ENCODE results near the gene CHMP2B.
"Not testable (repeated sequence)": the region's sequence is repeated elsewhere in the genome, so short reads cannot be mapped to it uniquely, and the experiment has no call there.

The CHMP2B gene

DNA sequence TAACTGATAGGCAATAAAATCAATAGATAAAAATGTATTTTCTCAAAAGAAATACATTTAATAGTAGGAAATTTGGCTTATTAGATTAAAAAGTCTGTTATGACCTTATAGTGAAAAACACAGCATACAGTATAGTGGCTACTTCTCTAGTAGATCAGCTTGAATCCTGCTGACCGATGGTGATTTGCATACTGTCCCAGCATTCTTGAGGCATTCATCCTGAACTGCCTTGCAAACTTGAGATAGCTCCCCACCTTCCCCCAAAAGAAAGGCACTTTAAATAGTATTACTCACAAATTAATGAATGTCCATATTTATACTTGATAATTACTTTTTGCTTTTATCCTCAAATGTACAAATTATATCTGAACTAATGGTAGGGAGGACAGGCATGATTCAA lies 6.7 kb downstream of the CHMP2B start:
- no peak for DNase-seq (ENCODE audit: low read depth)

DNA sequence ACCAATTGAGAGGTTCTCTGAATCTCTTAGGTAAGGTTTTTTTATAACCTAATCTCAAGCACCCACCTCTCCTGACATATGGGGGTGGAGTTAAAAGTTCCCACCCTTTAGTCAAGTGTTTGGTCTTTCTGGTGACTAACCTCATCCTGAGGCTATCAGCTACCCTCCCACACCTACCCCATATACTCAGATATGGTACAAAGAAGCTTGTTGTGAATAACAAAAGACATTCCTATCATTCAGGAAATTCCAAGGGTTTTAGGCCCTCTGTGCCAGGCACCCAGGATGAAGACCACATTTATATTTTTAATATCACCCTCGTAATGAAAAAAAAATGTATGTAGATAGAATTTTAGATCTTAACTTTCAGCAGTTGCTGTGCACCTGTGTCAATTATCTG lies 9.0 kb downstream of the CHMP2B start:
- no peak for DNase-seq (ENCODE audit: low read depth)

DNA sequence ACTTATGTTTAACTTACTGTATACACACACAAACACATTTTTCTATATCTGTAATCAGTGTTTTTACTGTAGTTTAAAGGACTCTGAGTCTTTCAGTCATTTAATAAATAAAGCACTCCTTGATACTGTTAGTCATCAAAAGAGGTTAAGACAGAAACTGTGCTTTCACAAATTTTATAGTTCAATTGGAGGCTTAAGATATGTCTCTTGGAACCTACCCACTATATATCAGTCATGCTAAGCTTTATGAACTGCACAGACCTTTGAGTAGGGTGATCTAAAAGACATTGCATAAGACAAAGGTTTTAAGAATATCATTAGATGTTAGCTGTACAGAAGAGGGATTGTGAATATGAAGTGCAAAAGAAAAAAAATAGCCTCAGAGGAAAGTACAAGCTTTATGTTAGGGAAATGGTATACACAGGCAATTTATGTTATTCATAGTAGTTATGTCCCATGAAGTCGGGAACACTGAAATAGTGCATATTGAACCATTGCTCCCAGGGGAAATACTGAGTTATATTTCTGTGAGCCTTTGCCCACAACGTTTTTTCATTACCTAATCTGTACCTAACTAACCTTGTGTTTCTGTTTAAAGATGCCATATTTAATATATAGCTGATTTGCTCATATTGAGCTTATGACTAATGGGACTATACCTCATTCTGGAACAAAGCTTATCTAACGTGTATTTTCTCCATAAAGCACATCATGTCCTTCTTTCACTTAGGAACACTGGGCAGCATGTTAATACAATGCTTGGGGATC lies 19.7 kb downstream of the CHMP2B start:
- no peak for DNase-seq (ENCODE audit: low read depth)

- DNase-seq (ENCODE audit: low read depth): no peak
Measured at GRCh38 chr3:87247430-87247773, 20.3 kb downstream of the CHMP2B start.

- not testable (repeated sequence) for DNase-seq (ENCODE audit: low read depth)
Measured at GRCh38 chr3:87248231-87248630, 21.1 kb downstream of the CHMP2B start.

- no peak for DNase-seq (ENCODE audit: low read depth)
Measured at GRCh38 chr3:87248831-87249230, 21.7 kb downstream of the CHMP2B start.

DNA sequence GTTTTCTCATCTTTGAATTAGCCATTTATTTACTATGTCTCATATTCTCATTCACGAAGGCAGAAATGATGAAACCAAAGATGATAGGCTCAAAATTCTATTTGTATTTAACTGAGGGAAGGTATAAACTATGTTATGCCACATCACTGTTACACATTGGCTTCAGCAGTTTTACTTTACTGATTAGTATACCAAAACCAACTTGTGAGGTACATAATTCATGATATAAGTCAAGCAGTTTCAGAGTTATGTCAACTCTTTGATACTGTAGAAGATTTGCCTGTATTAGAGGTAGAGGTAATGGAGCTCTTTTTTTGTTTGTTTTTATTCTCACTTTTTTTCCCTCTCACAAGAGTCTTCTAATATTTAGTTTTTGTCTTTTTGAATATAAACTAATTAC lies 22.9 kb downstream of the CHMP2B start:
- DNase-seq (ENCODE audit: low read depth): no peak

- no peak for DNase-seq (ENCODE audit: low read depth)
Measured at GRCh38 chr3:87260270-87260669, 33.2 kb downstream of the CHMP2B start.

DNA sequence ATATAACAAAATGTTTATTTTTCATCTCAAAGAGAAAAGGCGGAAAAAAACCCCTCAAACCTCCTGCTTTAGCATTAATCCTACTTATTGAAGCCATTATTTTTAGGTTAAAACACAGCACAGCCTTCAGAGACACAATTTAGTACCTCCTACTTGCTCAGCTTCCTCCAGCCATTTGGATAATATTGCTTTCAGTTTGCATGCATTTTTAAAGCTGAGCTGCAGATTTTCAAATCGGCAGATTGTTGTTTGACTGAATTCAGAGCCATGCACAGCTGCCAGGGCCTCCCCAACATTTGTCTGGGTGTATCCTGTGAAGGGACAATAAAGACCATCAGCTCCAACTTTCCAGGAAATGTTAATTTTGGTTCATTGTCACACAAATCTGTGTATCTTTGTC lies 34.8 kb downstream of the CHMP2B start:
- DNase-seq (ENCODE audit: low read depth): no peak

GRCh38 chr3:87267953-87268645 lies 41.0 kb downstream of the CHMP2B start:
- DNase-seq (ENCODE audit: low read depth): no peak

DNA sequence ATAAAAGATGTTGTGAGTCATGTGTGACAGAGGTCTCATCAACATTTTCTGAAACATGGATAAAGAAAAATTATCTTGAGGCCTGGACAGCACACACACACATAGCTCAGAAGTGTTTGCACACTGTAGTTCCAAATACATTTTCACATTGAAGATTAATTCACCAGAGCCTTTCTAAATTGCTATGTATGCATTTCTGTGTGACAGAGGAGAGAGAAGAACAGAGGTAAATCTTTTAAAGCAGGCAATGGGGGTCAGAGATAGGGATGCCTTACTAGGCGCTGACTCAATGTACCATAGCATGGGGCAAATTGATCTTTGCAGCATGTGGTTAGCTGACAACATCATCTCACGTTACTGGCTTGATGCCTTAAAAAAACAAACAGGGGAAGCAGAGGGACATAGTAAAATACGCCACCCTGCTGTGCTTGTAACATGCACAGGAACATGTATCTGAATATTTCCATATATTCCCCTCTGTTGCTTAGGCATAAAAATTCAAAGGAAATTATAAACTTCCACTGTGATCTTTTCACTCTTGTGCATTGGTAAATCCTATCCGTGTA lies 41.6 kb downstream of the CHMP2B start:
- DNase-seq (ENCODE audit: low read depth): no peak

DNA sequence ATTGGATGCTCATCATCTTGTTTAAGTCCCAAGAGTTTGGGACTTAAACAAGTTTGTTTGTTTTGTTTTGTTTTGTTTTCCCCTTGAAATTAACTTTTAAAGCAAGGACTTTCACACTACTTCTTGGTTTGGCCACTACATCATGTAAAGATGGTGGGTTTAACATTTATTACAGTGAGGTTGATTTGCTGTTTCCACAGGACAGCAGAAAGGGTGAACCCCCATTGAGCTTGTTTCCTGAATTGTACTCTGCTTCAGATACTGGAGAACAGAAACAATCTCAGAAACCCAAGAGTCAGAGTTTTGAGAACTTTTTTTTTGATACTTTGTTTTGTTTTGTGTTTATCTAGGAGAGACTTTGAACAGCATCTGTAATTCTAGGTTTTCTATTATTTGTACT lies 42.6 kb downstream of the CHMP2B start:
- no peak for DNase-seq (ENCODE audit: low read depth)

DNA sequence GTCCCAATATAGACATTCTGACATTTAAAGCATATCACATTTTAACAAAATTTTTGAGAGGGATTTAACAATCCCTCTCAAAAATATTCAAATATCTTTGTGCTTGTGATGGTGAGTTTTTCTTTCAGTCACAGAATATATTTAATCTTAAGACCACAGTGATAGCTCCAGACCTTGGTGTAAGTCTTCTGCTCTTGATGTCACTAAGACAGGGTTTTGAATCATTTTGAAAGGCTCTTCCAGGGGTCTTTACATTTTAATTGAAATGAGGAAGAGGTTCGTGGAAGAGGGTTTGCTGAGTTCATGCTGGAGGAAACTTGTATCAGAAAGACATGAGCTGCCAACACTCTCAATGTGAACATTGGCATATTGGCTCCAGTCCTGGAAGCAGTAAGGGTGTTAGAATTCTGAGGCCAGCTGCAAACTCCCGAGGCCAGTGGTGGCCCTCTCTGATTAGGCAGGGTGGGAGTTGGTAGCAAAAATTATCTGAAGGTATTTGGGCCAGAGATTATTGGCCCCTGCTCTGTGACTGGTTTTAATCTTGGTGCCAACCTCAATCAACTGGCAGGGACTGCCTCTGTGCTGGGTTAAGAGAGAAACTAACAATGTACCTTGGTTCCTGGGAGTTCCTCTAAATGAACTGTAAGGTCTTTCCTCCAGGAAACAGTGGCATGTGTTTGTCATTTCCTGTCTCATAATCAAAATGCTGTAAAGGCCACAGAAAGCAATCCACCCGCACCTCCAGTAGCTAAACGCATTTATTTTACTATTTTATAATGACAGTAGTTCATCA lies 44.0 kb downstream of the CHMP2B start:
- no peak for DNase-seq (ENCODE audit: low read depth)

GRCh38 chr3:87272718-87273341 lies 45.7 kb downstream of the CHMP2B start:
- DNase-seq (ENCODE audit: low read depth): no peak

DNA sequence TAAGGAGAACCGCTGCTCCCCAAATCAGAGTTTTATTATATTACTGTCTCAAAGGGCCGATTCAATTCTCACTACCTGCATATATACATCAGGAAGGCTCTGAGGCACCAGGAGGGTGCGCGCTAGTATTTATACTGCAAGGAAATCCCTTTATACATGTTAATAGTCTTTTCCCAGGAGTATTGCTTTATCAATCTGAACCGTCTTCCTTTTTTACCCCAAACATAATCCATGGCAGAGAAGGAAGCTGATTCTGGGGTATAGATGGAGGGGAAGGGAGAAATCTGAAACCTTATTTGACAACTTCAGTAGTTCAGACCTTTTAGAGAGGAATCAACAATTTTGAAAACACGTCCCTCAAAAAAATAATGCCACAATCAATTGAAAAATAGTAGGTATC lies 49.4 kb downstream of the CHMP2B start, which contains the start of gene POU1F1:
POU1F1 (minus strand) TSS at position 101 of the 400 bp plus-strand sequence. CDS start 122 bp downstream, outside the sequence.
- DNase-seq (ENCODE audit: low read depth): no peak

GRCh38 chr3:87287011-87287410 lies 59.9 kb downstream of the CHMP2B start:
- no peak for DNase-seq (ENCODE audit: low read depth)

- no peak for DNase-seq (ENCODE audit: low read depth)
Measured at GRCh38 chr3:87288446-87288845, 61.3 kb downstream of the CHMP2B start.

DNA sequence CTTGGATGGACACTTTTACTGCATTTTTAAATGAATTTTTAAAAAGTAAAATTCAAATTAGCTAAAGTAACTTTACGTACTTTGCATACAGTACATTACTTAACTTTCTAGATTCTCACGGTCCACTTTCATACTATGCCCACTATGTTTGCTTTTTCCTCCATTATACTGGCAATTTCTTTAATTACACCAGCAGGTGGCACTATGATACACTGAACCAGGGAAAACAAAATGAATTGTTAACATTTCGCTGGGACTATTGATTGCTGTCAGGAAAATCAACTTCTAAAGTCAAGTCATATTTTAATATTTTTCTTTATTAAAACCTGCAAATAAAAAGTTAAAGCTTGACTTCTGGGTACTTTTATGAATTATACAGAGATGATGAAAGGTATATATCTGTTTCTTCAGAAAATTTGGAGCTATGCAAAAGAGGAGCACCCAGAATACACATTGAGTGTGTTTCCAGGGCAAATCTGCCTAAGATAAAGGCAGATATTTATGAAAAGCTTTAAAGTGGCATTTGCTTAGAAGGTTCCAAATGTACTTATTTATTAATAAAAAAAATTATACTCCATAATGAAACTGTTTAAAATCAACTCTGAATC lies 71.1 kb downstream of the CHMP2B start:
- no peak for DNase-seq (ENCODE audit: low read depth)

DNA sequence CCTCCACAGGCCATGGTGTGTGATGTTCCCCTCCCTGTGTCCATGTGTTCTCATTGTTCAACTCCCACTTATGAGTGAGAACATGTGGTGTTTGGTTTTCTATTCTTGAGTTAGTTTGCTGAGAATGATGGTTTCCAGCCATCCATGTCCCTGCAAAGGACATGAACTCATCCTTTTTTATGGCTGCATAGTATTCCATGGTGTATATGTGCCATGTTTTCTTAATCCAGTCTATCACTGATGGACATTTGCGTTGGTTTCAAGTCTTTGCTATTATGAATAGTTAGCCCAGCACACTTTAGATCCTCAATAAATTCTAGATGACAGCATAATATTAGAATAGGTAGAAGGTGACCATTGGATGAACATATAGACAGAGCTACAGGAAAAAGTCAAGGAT lies 77.9 kb downstream of the CHMP2B start:
- DNase-seq (ENCODE audit: low read depth): not testable (repeated sequence)
